Kidney (tissue), 14 donors: ENCODE results near the gene LRRC2. TPM values are rescaled to one million over a fixed set of nuclear protein-coding genes. Genes with fewer than 3 reads are reported as not detected.

Experiments
- DNase-seq, 5 donors: peaks; one replicate each; pipeline ENCODE4 v3.0.0-alpha.2; 2013 to 2020
- FAIRE-seq: peaks from 2 replicates; lab custom pipeline; 2012; peaks lifted over from hg19 to GRCh38; lab: Jason Lieb, UNC
- H3K27ac ChIP-seq, 2 donors: one replicate each; pipeline ENCODE4 v1.7.0; 2013; ENCODE audit warnings: low read depth in 2 of 2, low read length in 2 of 2, inconsistent platforms in 1 of 2
- H3K27me3 ChIP-seq: one replicate; pipeline ENCODE4 v1.7.1; 2013; ENCODE audit warnings: low read length, inconsistent platforms; ENCODE audit not compliant: control insufficient read depth, insufficient read depth
- H3K36me3 ChIP-seq, 3 donors: one replicate each; pipeline versions ENCODE4 v1.7.0 to v1.7.1; 2013; ENCODE audit warnings: low read length in 3 of 3, control low read depth in 1 of 3, inconsistent platforms in 1 of 3; ENCODE audit not compliant: insufficient read depth in 3 of 3, control insufficient read depth in 2 of 3
- H3K4me1 ChIP-seq, 3 donors: one replicate each; pipeline versions ENCODE4 v1.7.0 to v1.7.1; 2013; ENCODE audit warnings: low read length in 3 of 3, inconsistent platforms in 1 of 3, low read depth in 1 of 3; ENCODE audit not compliant: control insufficient read depth in 2 of 3, insufficient read depth in 2 of 3
- H3K4me3 ChIP-seq, 3 donors: one replicate each; pipeline versions ENCODE4 v1.7.0 to v1.8.1; 2013; ENCODE audit warnings: low read length in 3 of 3, control low read depth in 1 of 3, inconsistent platforms in 1 of 3
- H3K9ac ChIP-seq, 3 donors: one replicate each; pipeline versions ENCODE4 v1.7.0 to v1.7.1; 2013; ENCODE audit warnings: low read length in 3 of 3, control low read depth in 1 of 3, inconsistent platforms in 1 of 3
- H3K9me3 ChIP-seq, 3 donors: one replicate each; pipeline versions ENCODE4 v1.7.0 to v1.7.1; 2013; ENCODE audit warnings: low read length in 3 of 3, control low read depth in 1 of 3, inconsistent platforms in 1 of 3; ENCODE audit not compliant: control insufficient read depth in 2 of 3, insufficient read depth in 1 of 3
- CTCF ChIP-seq: IDR thresholded peaks from 3 replicates; pipeline ENCODE4 v1.5.1; 2012; ENCODE audit warnings: mild to moderate bottlenecking, moderate library complexity, borderline replicate concordance; ENCODE audit not compliant: insufficient read depth; ENCODE audit errors: extremely low read depth
- intact Hi-C: fragments of 100-400 bp; cut with DNase I; formaldehyde crosslinking; loops from one replicate; pipeline ENCODE4 v1.11.1; 2022
- polyA plus RNA-seq: library from polyadenylated mRNA; stranded (reverse); fragments of 350-450 nt; fragmentation: Illumina TruSeq; extraction: RNeasy Lipid Tissue Mini Kit (QIAGEN cat#74804); gene quantifications from one replicate; pipeline ENCODE4 v1.2.3, GENCODE V29; 2014; ENCODE audit warnings: low read depth, low replicate concordance; ENCODE audit not compliant: insufficient read depth
- total RNA-seq: library from RNA; stranded (reverse); fragmentation: NEBNext Ultra II Directional; extraction: Animal tissue kit (Norgen Biotek cat#: 25700); gene quantifications from one replicate; pipeline ENCODE4 v1.2.1, GENCODE V29; 2021
- donor health status: control.
- donor health status: control.
- donor health status: control.
- donor health status: control.
- donor health status: control.
- donor health status: DM: yes; HTN: yes; CAD: no.
- donor health status: Normal renal cell carcinoma (clear cell type).

The LRRC2 gene
- total and polyA plus RNA-seq, 2 donors from 2014 or later = 3.4 to 7.5 TPM

- peaks cover 0 to 18% (median 10%) of the 10 kb centered on the region in 3 donors for H3K4me1 ChIP-seq
- no peaks in the 10 kb centered on the region for H3K36me3 ChIP-seq
- H3K4me3 ChIP-seq = no peak overlapping the region
- FAIRE-seq (no peak), DNase-seq (no peak)
- TF ChIP-seq CTCF = no peak
- intact Hi-C loops = no loop called here
- H3K9ac ChIP-seq = no peak overlapping the region
- no peaks in the 10 kb centered on the region for H3K27me3 ChIP-seq
- no peak overlapping the region for H3K27ac ChIP-seq
- no peaks in the 10 kb centered on the region for H3K9me3 ChIP-seq
These were observed 83.3 kb downstream of the LRRC2 start for GRCh38 chr3:46482632-46483350.

- peaks cover 2% of the 10 kb centered on the region for H3K27me3 ChIP-seq
- FAIRE-seq (no peak), DNase-seq (no peak)
- TF ChIP-seq CTCF = no peak
- no peak overlapping the region for H3K4me3 ChIP-seq
- H3K4me1 ChIP-seq = peaks cover 0 to 18% (median 10%) of the 10 kb centered on the region in 3 donors
- intact Hi-C loops = no loop called here
- H3K9me3 ChIP-seq = no peaks in the 10 kb centered on the region
- no peaks in the 10 kb centered on the region for H3K36me3 ChIP-seq
- H3K27ac ChIP-seq = no peak overlapping the region
- no peak overlapping the region for H3K9ac ChIP-seq
These were observed 84.5 kb downstream of the LRRC2 start for GRCh38 chr3:46481636-46482035.

- Histone ChIP-seq H3K9me3 (no peaks in the 10 kb centered on the region), H3K27me3 (peaks cover 2% of the 10 kb centered on the region), H3K9ac (no peak overlapping the region), H3K27ac (no peak overlapping the region), H3K36me3 (no peaks in the 10 kb centered on the region), H3K4me1 (peaks cover 0 to 10% (median 9%) of the 10 kb centered on the region in 3 donors), H3K4me3 (no peak overlapping the region)
- intact Hi-C loops = no loop called here
- TF ChIP-seq CTCF = no peak
- no peak for DNase-seq
- FAIRE-seq = no peak
These were observed 85.5 kb downstream of the LRRC2 start for GRCh38 chr3:46480491-46481195.
